H9 (cell line): ENCODE data around the gene ANXA9. TPM values are rescaled to one million over a fixed set of nuclear protein-coding genes. Genes with fewer than 3 reads are reported as not detected.

ENCODE experiments used
- DNase-seq: peaks from one replicate; pipeline ENCODE4 v3.0.0-alpha.2; 2017
- H2AFZ ChIP-seq: one replicate; pipeline ENCODE4 v1.6.1; 2013; ENCODE audit warnings: mild to moderate bottlenecking, low read length, control low read depth, moderate library complexity
- H2AK5ac ChIP-seq: 2 replicates; pipeline ENCODE4 v1.6.1; 2013; ENCODE audit warnings: low read length, control low read depth, mixed read lengths; ENCODE audit not compliant: insufficient read length
- H2BK120ac ChIP-seq: one replicate; pipeline ENCODE4 v1.6.1; 2013; ENCODE audit warnings: low read depth, mild to moderate bottlenecking, low read length, control low read depth, inconsistent platforms; ENCODE audit not compliant: poor library complexity, severe bottlenecking
- H2BK12ac ChIP-seq: 2 replicates; pipeline ENCODE4 v1.6.1; 2013; ENCODE audit warnings: low read length, control low read depth, mixed read lengths, low read depth; ENCODE audit not compliant: insufficient read length
- H2BK15ac ChIP-seq: 2 replicates; pipeline ENCODE4 v1.6.1; 2013; ENCODE audit warnings: low read depth, low read length, control low read depth
- H2BK20ac ChIP-seq: one replicate; pipeline ENCODE4 v1.6.1; 2013; ENCODE audit warnings: low read depth, mild to moderate bottlenecking, low read length, control low read depth, inconsistent platforms; ENCODE audit not compliant: poor library complexity, severe bottlenecking
- H2BK5ac ChIP-seq: 2 replicates; pipeline ENCODE4 v1.6.1; 2013; ENCODE audit warnings: low read length, control low read depth, mixed read lengths; ENCODE audit not compliant: insufficient read length
- H3K14ac ChIP-seq: 2 replicates; pipeline ENCODE4 v1.6.1; 2013; ENCODE audit warnings: low read length, control low read depth; ENCODE audit not compliant: insufficient read depth
- H3K18ac ChIP-seq: 2 replicates; pipeline ENCODE4 v1.6.1; 2013; ENCODE audit warnings: low read depth, mild to moderate bottlenecking, mixed read lengths, low read length, control low read depth; ENCODE audit not compliant: insufficient read length
- H3K23ac ChIP-seq: 2 replicates; pipeline ENCODE4 v1.6.1; 2013; ENCODE audit warnings: low read length, control low read depth, mixed read lengths, low read depth; ENCODE audit not compliant: insufficient read length
- H3K23me2 ChIP-seq: 2 replicates; pipeline ENCODE4 v1.6.1; 2013; ENCODE audit warnings: low read depth, mild to moderate bottlenecking, mixed read lengths, low read length, control low read depth; ENCODE audit not compliant: insufficient read length, poor library complexity, severe bottlenecking
- H3K27ac ChIP-seq: 2 replicates; pipeline ENCODE4 v1.5.1; 2013; ENCODE audit warnings: low read length, control low read depth, mixed read lengths, low read depth; ENCODE audit not compliant: insufficient read length
- H3K27me3 ChIP-seq: 2 replicates; pipeline ENCODE4 v1.6.1; 2013; ENCODE audit warnings: low read length, control low read depth, inconsistent platforms; ENCODE audit not compliant: insufficient read depth
- H3K4ac ChIP-seq: 2 replicates; pipeline ENCODE4 v1.6.1; 2013; ENCODE audit warnings: low read depth, mild to moderate bottlenecking, control low read depth, inconsistent platforms, low read length, moderate library complexity
- H3K4me1 ChIP-seq: 2 replicates; pipeline ENCODE4 v1.6.1; 2013; ENCODE audit warnings: low read length, control low read depth, inconsistent platforms; ENCODE audit not compliant: insufficient read depth
- H3K4me2 ChIP-seq: 2 replicates; pipeline ENCODE4 v1.6.1; 2013; ENCODE audit warnings: low read length, control low read depth, mixed read lengths; ENCODE audit not compliant: insufficient read length, insufficient read depth
- H3K56ac ChIP-seq: 2 replicates; pipeline ENCODE4 v1.6.1; 2013; ENCODE audit warnings: low read depth, mild to moderate bottlenecking, mixed read lengths, low read length, control low read depth; ENCODE audit not compliant: insufficient read length
- H3K79me1 ChIP-seq: 2 replicates; pipeline ENCODE4 v1.6.1; 2013; ENCODE audit warnings: low read depth, mild to moderate bottlenecking, moderate library complexity, low read length, control low read depth, inconsistent platforms; ENCODE audit not compliant: insufficient read depth, poor library complexity, severe bottlenecking
- H3K79me2 ChIP-seq: 2 replicates; pipeline ENCODE4 v1.6.1; 2013; ENCODE audit warnings: low read length, control low read depth, inconsistent platforms; ENCODE audit not compliant: insufficient read depth
- H3K9ac ChIP-seq: 2 replicates; pipeline ENCODE4 v1.6.1; 2013; ENCODE audit warnings: low read length, control low read depth, mixed read lengths; ENCODE audit not compliant: insufficient read length; ENCODE audit errors: extremely low read depth
- H3K9me3 ChIP-seq: one replicate; pipeline ENCODE4 v1.6.1; 2013; ENCODE audit warnings: low read depth, low read length, inconsistent platforms; ENCODE audit not compliant: control insufficient read depth
- H3T11ph ChIP-seq: one replicate; pipeline ENCODE4 v1.6.1; 2013; ENCODE audit warnings: mild to moderate bottlenecking, low read length, control low read depth, inconsistent platforms
- H4K20me1 ChIP-seq: one replicate; pipeline ENCODE4 v1.6.1; 2013; ENCODE audit not compliant: control insufficient read depth, insufficient read length, insufficient read depth
- H4K5ac ChIP-seq: 2 replicates; pipeline ENCODE4 v1.6.1; 2013; ENCODE audit warnings: low read depth, mild to moderate bottlenecking, mixed read lengths, low read length, control low read depth; ENCODE audit not compliant: insufficient read length
- H4K8ac ChIP-seq: replicated peaks from 2 replicates; pipeline ENCODE4 v1.6.1; 2013; ENCODE audit warnings: low read length, control low read depth, mixed read lengths, low read depth; ENCODE audit not compliant: insufficient read length
- H4K91ac ChIP-seq: 2 replicates; pipeline ENCODE4 v1.6.1; 2013; ENCODE audit warnings: low read depth, mild to moderate bottlenecking, moderate library complexity, mixed read lengths, low read length, control low read depth; ENCODE audit not compliant: insufficient read length
- H3K27ac Mint-ChIP-seq, 3 experiments: 2 replicates in 2 of 3; 3 replicates in 1 of 3; pipeline ENCODE4 v1.8.0; 2020 to 2021; ENCODE audit warnings: mixed read lengths in 3 of 3, mild to moderate bottlenecking in 1 of 3, moderate library complexity in 1 of 3
- H3K27me3 Mint-ChIP-seq: 2 replicates; pipeline ENCODE4 v1.8.0; 2021; ENCODE audit warnings: low read depth, mild to moderate bottlenecking, moderate library complexity, mixed read lengths
- H3K36me3 Mint-ChIP-seq, 3 experiments: 2 replicates in 2 of 3; 3 replicates in 1 of 3; pipeline ENCODE4 v1.8.0; 2020 to 2021; ENCODE audit warnings: low read depth in 3 of 3, mixed read lengths in 3 of 3; ENCODE audit not compliant: insufficient read depth in 1 of 3
- H3K4me1 Mint-ChIP-seq, 2 experiments: 2 replicates each; pipeline ENCODE4 v1.8.0; 2020; ENCODE audit warnings: mixed read lengths in 2 of 2
- H3K4me3 Mint-ChIP-seq, 2 experiments: 2 replicates in 1 of 2; 3 replicates in 1 of 2; pipeline ENCODE4 v1.8.0; 2020 to 2021; ENCODE audit warnings: mild to moderate bottlenecking in 2 of 2, mixed read lengths in 2 of 2, moderate library complexity in 1 of 2
- H3K9me3 Mint-ChIP-seq, 2 experiments: 2 replicates in 1 of 2; 3 replicates in 1 of 2; pipeline ENCODE4 v1.8.0; 2020; ENCODE audit warnings: mild to moderate bottlenecking in 2 of 2, mixed read lengths in 2 of 2, moderate library complexity in 1 of 2
- WGBS: extraction: QIAGEN DNeasy Blood & Tissue Kit; methylation state at CpG from one replicate; pipeline ENCODE4 v1.1.7; 2013; ENCODE audit warnings: missing lambda C conversion rate, low lambda C conversion rate, mixed read lengths; ENCODE audit not compliant: insufficient read length; ENCODE audit errors: extremely low coverage; 5-methylcytosine and 5-hydroxymethylcytosine counted together
- total RNA-seq: library from RNA; stranded (reverse); gene quantifications from 2 replicates; pipeline ENCODE4 v1.2.1, GENCODE V29; 2021
- TF ChIP-seq, protein P1 (sequence below): fragments of 200-600 bp; sonication (generic); conservative IDR thresholded peaks from 3 replicates; pipeline ENCODE4 v1.8.0; 2021; ENCODE audit warnings: antibody characterized with exemption, mild to moderate bottlenecking

The ANXA9 gene
- total RNA-seq, 1 experiment from 2014 or later: 0.92 TPM

DNA sequence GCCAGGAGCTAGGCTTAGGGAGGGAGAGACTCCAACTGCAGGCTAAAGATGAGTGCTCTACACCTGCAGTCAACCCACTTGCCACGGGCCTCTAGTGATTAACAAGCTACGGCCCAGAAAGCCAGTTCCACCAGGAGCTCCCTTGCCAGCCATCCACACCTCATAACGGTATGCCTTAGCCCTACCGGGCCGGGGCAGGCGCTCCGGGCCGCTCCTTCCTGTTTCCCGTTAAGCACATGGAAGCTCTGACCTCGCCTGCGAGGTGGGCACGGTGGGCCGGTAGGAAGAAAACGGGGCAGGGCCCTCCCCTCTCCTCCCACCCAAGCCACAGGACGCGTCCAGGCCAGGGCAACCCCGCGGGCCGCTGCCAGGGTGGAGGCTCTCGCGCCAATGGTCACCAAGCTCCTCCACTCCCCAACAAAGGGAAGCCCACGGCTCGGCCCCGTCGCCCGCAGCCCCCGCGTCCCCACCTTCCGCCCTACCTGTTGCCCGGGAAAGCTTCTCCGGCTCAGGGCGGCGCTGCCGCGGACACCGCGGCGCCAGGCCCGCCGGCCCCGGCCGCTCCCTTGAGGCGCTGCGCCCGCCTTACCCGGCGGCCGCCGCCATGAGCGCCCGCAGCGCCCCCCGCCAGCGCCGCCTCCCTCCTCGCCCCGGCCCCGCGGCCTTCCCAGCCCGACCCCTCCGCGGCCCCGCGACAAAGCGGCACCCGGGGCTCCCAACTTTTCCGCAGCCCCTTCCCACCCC lies 8.1 kb upstream of the ANXA9 start:
- Mint-ChIP-seq H3K27me3 (no peaks in the 10 kb centered on the region), H3K27ac (0 out of 7 replicates have a peak overlapping the region, but pooled peaks of 1 of the 3 experiments have one; percentile 27), H3K9me3 (no peaks in the 10 kb centered on the region), H3K4me1 (peaks cover 60 to 62% of the 10 kb centered on the region in 2 experiments), H3K36me3 (peaks cover 4 to 5% (median 4%) of the 10 kb centered on the region in 3 experiments; a peak in 6 of 7 replicates), H3K4me3 (peak overlapping the region; percentile 78 to 86)
- Histone ChIP-seq H4K8ac (no peak overlapping the region), H2AK5ac (no peak overlapping the region), H2BK20ac (no peak overlapping the region), H4K91ac (no peak overlapping the region), H2BK5ac (no peak overlapping the region), H3K18ac (peak overlapping the region; percentile 71), H3K79me2 (peaks cover 31% of the 10 kb centered on the region; the same call in 1 of the 2 replicates), H2BK120ac (no peak overlapping the region), H4K5ac (no peak overlapping the region), H2AFZ (no peak overlapping the region), H3K79me1 (no peaks in the 10 kb centered on the region), H2BK15ac (no peak overlapping the region), H3K9me3 (no peaks in the 10 kb centered on the region), H3K14ac (peak overlapping the region; percentile 87), H3T11ph (no peak overlapping the region), H3K4ac (no peak overlapping the region), H4K20me1 (no peaks in the 10 kb centered on the region), H3K23ac (no peak overlapping the region), H3K4me1 (peaks cover 19% of the 10 kb centered on the region), H3K56ac (no peak overlapping the region), H3K23me2 (peaks cover 12% of the 10 kb centered on the region), H2BK12ac (no peak overlapping the region), H3K4me2 (peak overlapping the region; percentile 72), H3K9ac (peak overlapping the region; percentile 64), H3K27me3 (no peaks in the 10 kb centered on the region), H3K27ac (no peak overlapping the region)
- TF ChIP-seq, protein P1, sequence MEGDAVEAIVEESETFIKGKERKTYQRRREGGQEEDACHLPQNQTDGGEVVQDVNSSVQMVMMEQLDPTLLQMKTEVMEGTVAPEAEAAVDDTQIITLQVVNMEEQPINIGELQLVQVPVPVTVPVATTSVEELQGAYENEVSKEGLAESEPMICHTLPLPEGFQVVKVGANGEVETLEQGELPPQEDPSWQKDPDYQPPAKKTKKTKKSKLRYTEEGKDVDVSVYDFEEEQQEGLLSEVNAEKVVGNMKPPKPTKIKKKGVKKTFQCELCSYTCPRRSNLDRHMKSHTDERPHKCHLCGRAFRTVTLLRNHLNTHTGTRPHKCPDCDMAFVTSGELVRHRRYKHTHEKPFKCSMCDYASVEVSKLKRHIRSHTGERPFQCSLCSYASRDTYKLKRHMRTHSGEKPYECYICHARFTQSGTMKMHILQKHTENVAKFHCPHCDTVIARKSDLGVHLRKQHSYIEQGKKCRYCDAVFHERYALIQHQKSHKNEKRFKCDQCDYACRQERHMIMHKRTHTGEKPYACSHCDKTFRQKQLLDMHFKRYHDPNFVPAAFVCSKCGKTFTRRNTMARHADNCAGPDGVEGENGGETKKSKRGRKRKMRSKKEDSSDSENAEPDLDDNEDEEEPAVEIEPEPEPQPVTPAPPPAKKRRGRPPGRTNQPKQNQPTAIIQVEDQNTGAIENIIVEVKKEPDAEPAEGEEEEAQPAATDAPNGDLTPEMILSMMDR: no peak
- peak; percentile 41 for DNase-seq
- no CpG with 5 or more reads among the region's 67 CpGs for WGBS
